ENCODE data around the gene SMIM23.

Gene SMIM23
- total RNA-seq: 0 to 0.06 (median 0) reads per million in 9 experiments

GRCh38 chr5:171785517-171785916, at the start of gene SMIM23:
Gene SMIM23, plus strand, starts transcription at chr5:171785817. Its CDS starts 55 bp downstream, at chr5:171785872.
- ATAC-seq (replicated peaks) (no peak), DNase-seq (no peak)
- H3K4me1 Mint-ChIP-seq (ENCODE audit: low read depth in 2 of 2): no peaks in the 10 kb centered on the region
- H3K36me3 Mint-ChIP-seq (ENCODE audit: insufficient read depth): peaks cover 2% of the 10 kb centered on the region
- no peaks in the 10 kb centered on the region for H3K9me3 Mint-ChIP-seq
- no peak within 1 kb of the TSS for H3K4me3 Mint-ChIP-seq
- H3K27ac Mint-ChIP-seq: no peak within 1 kb of the TSS
- H3K27me3 Mint-ChIP-seq: peaks cover 56 to 62% of the 10 kb centered on the region in 2 donors

DNA sequence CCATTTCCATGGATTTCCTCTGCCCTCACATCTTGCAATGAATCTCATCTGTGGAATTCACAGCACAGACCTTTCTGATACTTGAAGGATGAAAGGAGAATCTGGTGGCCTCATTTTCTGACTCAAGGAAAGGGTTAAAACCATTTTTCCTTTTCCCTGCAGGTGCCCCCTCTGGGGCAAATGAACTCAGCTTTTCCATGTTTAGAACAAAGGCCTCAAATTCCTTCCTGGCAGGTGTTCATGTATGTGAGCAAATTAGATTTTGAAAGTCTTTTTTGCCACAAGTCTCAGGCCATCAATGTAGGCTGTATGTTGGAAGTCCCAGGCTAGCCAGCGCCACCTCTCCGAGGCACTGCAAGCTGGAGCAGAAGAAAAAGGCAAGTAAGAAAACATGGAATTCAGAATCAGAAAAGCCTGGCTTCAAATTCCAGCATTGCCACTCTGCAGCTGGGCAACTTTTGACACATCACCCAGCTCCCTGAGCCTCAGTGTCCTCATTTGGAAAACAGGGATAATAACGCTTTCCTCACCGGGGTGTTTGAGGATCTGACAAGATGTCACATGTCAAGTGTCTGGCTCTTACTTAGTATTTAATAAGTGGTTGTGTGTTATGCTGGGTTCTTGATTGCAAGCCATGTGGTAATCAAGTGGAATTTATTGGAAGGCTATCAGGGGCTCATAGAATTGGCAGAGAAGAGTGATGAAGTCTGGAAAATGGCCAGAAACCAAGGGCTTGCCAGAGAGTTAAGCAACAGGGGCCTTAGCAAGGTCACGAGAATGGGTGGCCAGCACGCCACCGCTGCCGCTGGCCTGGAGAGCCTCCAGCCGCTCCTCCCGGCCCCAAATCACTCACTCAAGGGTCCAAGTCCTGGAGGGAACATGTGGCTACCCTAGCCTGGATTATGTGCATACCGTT, 48.4 kb upstream of the SMIM23 start:
- ATAC-seq (replicated peaks): no peak
- Mint-ChIP-seq H3K27me3 (peaks cover 11 to 33% of the 10 kb centered on the region in 2 donors), H3K9me3 (no peaks in the 10 kb centered on the region), H3K36me3 (ENCODE audit: insufficient read depth) (no peaks in the 10 kb centered on the region), H3K4me3 (no peak overlapping the region), H3K4me1 (ENCODE audit: low read depth in 2 of 2) (peaks cover 0 to 3% of the 10 kb centered on the region in 2 donors), H3K27ac (no peak overlapping the region)
- DNase-seq: no peak

- Mint-ChIP-seq H3K4me3 (no peak overlapping the region), H3K36me3 (ENCODE audit: insufficient read depth) (no peaks in the 10 kb centered on the region), H3K27me3 (peaks cover 11 to 34% of the 10 kb centered on the region in 2 donors), H3K4me1 (ENCODE audit: low read depth in 2 of 2) (peaks cover 0 to 3% of the 10 kb centered on the region in 2 donors), H3K9me3 (no peaks in the 10 kb centered on the region), H3K27ac (no peak overlapping the region)
- ATAC-seq (replicated peaks) (no peak), DNase-seq (no peak)
Measured at GRCh38 chr5:171738501-171738900, 47.1 kb upstream of the SMIM23 start.

DNA sequence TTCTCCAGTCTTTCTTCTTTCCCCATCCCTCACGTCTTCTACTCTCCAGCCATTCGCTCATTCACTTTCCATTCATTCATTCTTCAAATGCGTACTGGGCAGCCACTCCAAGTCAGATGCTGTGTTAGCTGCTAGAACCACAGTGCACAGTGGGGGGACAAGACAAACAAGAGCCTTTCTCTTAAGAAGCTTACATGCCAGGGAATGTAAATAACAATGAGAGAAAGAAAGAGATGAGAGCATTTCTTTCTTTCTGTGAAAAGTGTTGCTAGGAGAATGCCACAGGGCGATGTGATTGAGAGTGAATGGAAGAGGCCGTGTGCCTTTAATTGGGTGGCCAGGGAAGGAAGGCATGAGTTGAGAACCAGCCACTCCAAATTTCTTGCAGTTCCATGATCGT, 46.3 kb upstream of the SMIM23 start:
- Mint-ChIP-seq H3K36me3 (ENCODE audit: insufficient read depth) (no peaks in the 10 kb centered on the region), H3K27ac (no peak overlapping the region), H3K27me3 (peaks cover 12 to 34% of the 10 kb centered on the region in 2 donors), H3K4me1 (ENCODE audit: low read depth in 2 of 2) (peaks cover 0 to 3% of the 10 kb centered on the region in 2 donors), H3K4me3 (no peak overlapping the region), H3K9me3 (no peaks in the 10 kb centered on the region)
- DNase-seq: no peak
- ATAC-seq (replicated peaks): no peak

DNA sequence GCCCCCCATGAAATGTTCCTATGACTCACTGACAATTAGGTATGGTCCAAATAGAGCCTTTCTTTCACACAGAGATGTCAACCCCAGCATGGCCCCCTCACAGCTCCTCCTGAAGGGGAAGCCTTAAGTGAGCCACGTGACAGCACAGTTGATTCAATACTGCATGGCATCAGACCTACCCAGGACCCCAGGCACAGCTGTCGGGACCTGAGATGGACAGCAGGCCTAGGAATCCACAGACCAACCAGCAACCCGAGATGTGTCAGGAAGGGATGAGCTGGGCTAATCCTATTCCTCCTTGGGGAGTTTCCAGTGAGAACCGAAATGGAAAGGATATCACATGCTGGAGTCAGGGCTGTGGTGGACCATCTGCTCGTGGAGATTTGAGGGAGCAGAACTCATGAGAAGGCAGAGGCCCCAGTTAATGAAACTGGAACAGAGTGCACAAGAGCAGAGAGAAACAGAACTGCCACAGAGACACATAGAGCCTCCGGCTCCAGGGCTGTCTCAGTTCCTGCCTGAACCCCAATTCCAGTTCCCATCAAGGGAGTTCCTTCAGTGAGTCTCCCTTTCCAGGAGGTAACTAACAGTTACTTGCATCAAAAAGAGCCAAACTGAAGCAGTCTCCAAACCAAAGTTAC, 42.1 kb upstream of the SMIM23 start:
- no peak overlapping the region for H3K27ac Mint-ChIP-seq
- ATAC-seq (replicated peaks): no peak
- H3K4me3 Mint-ChIP-seq: no peak overlapping the region
- peaks cover 0 to 3% of the 10 kb centered on the region in 2 donors for H3K4me1 Mint-ChIP-seq (ENCODE audit: low read depth in 2 of 2)
- H3K27me3 Mint-ChIP-seq: peaks cover 16 to 47% of the 10 kb centered on the region in 2 donors
- H3K9me3 Mint-ChIP-seq: no peaks in the 10 kb centered on the region
- peaks cover 2% of the 10 kb centered on the region for H3K36me3 Mint-ChIP-seq (ENCODE audit: insufficient read depth)
- DNase-seq: no peak

DNA sequence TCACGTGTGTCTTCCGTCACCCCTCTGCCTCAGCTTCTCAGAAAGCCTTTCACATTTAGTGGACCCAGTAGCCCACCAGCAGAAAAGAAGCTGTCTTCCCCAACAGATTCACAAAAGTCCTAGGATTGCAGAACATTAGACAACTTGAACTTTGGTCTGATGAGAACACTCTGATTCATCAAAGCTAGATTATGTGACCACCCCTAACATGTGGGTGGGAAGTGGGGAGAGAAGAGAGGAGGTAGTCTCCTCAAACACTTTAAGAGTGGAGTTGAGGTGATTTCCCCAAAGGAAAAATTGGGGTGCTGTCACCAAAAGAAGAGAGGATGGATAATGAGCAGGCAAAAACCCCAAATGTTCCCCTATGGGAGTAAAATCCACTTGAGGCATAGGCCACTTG, 41.4 kb upstream of the SMIM23 start:
- ATAC-seq (replicated peaks) (no peak), DNase-seq (no peak)
- Mint-ChIP-seq H3K4me1 (ENCODE audit: low read depth in 2 of 2) (peaks cover 0 to 3% of the 10 kb centered on the region in 2 donors), H3K4me3 (no peak overlapping the region), H3K9me3 (no peaks in the 10 kb centered on the region), H3K27me3 (peaks cover 20 to 47% of the 10 kb centered on the region in 2 donors), H3K36me3 (ENCODE audit: insufficient read depth) (peaks cover 2% of the 10 kb centered on the region), H3K27ac (no peak overlapping the region)

DNA sequence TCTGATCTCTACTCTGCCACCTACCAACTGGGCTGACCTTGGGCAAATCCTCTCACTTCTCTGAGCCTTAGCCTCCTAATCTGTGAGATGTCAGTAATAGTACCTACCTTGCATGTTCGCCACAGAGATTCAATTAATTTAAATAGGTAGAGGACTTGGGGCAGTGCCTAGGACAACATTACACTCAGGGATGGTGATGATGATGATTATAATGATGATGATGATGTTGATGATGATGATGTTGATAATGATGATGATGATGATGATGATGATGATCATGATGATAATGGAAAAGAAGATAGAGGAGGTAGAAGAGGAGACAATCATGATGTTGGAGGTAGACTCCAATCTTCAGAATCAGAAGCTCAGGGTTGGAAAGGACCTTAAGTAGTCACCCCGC, 40.7 kb upstream of the SMIM23 start:
- peaks cover 2% of the 10 kb centered on the region for H3K36me3 Mint-ChIP-seq (ENCODE audit: insufficient read depth)
- H3K9me3 Mint-ChIP-seq: no peaks in the 10 kb centered on the region
- H3K4me3 Mint-ChIP-seq: no peak overlapping the region
- no peak overlapping the region for H3K27ac Mint-ChIP-seq
- DNase-seq: no peak
- peaks cover 0 to 3% of the 10 kb centered on the region in 2 donors for H3K4me1 Mint-ChIP-seq (ENCODE audit: low read depth in 2 of 2)
- peaks cover 20 to 47% of the 10 kb centered on the region in 2 donors for H3K27me3 Mint-ChIP-seq
- ATAC-seq (replicated peaks): no peak

GRCh38 chr5:171745602-171746001, 40.0 kb upstream of the SMIM23 start:
- Mint-ChIP-seq H3K9me3 (no peaks in the 10 kb centered on the region), H3K4me3 (no peak overlapping the region), H3K27me3 (peaks cover 21 to 51% of the 10 kb centered on the region in 2 donors), H3K27ac (no peak overlapping the region), H3K36me3 (ENCODE audit: insufficient read depth) (peaks cover 2% of the 10 kb centered on the region), H3K4me1 (ENCODE audit: low read depth in 2 of 2) (peaks cover 0 to 3% of the 10 kb centered on the region in 2 donors)
- DNase-seq (no peak), ATAC-seq (replicated peaks) (no peak)

DNA sequence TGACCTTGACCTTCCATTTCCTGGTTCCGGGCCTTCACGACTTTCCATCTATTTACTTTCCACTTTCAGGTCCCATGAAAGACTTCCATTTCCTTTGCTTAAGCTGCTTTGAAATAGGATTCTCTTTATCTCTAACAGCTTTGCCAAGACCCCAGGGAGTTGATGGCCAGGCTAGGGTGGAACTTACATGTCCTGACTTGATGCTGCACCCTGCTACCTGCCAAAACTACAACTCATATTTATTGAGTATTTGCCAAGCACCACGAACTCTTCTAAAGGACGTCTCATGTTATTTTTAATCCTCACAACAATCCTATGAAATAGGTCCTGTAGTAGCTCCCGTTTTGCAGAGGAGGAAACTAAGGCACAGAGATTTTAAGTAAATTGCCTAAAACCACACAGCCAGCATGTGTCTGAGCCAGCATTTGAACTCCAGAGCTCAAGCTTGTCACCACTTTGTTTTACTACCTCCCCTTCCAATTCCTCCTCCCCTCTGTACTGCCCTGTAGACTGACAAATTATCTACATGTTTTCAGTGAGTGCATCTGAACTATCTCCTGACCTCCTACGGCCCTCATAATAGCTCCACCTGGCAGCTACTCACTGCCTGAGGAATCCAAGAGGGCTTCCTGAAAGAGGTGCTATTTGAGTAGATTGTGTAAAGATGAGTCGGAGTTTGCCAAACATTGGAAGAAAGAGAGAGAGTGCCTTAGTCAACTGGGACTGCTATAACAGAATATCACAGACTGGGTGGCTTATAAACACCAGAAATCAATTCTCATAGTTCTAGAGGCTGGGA, 38.4 kb upstream of the SMIM23 start:
- H3K27ac Mint-ChIP-seq: no peak overlapping the region
- no peak for DNase-seq
- H3K36me3 Mint-ChIP-seq (ENCODE audit: insufficient read depth): peaks cover 2% of the 10 kb centered on the region
- H3K27me3 Mint-ChIP-seq: peaks cover 31 to 62% of the 10 kb centered on the region in 2 donors
- no peaks in the 10 kb centered on the region for H3K9me3 Mint-ChIP-seq
- H3K4me3 Mint-ChIP-seq: no peak overlapping the region
- H3K4me1 Mint-ChIP-seq (ENCODE audit: low read depth in 2 of 2): no peaks in the 10 kb centered on the region
- ATAC-seq (replicated peaks): no peak

GRCh38 chr5:171748720-171749119, 36.9 kb upstream of the SMIM23 start:
- H3K4me1 Mint-ChIP-seq (ENCODE audit: low read depth in 2 of 2): no peaks in the 10 kb centered on the region
- H3K27ac Mint-ChIP-seq: no peak overlapping the region
- DNase-seq: no peak
- H3K36me3 Mint-ChIP-seq (ENCODE audit: insufficient read depth): peaks cover 2% of the 10 kb centered on the region
- H3K4me3 Mint-ChIP-seq: no peak overlapping the region
- H3K9me3 Mint-ChIP-seq: no peaks in the 10 kb centered on the region
- peaks cover 31 to 53% of the 10 kb centered on the region in 2 donors for H3K27me3 Mint-ChIP-seq
- no peak for ATAC-seq (replicated peaks)

- Mint-ChIP-seq H3K4me3 (no peak overlapping the region), H3K27me3 (peaks cover 26 to 53% of the 10 kb centered on the region in 2 donors), H3K4me1 (ENCODE audit: low read depth in 2 of 2) (no peaks in the 10 kb centered on the region), H3K9me3 (no peaks in the 10 kb centered on the region), H3K27ac (no peak overlapping the region), H3K36me3 (ENCODE audit: insufficient read depth) (peaks cover 2% of the 10 kb centered on the region)
- no peak for ATAC-seq (replicated peaks)
- DNase-seq: no peak
Measured at GRCh38 chr5:171749365-171749764, 36.3 kb upstream of the SMIM23 start.

DNA sequence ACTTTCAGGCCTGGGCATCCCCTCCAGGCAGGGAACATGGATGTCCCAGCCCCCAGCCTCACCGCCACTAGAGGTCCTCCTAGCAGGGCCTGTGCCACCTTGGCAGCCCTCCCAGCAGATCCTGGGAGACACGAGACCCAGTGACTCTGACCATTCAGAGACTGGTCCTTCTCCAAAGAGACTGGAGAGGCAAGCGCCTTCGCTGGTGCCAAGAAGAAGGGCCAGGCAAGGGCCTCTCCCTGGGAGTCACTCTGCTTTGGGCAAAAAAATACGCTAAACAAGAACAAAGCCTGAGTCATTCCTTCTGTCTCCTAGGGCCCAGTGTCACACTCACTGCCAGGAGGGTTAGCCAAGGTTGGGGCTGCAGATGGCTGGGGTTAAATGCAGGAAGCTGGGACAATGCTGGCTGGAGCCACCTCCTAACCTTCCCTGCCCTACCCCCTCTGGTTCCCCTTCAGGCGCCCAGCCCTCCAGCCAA, 35.3 kb upstream of the SMIM23 start:
- H3K4me3 Mint-ChIP-seq: no peak overlapping the region
- ATAC-seq (replicated peaks) (no peak), DNase-seq (no peak)
- H3K36me3 Mint-ChIP-seq (ENCODE audit: insufficient read depth): peaks cover 2% of the 10 kb centered on the region
- no peaks in the 10 kb centered on the region for H3K9me3 Mint-ChIP-seq
- no peaks in the 10 kb centered on the region for H3K4me1 Mint-ChIP-seq (ENCODE audit: low read depth in 2 of 2)
- peaks cover 24 to 56% of the 10 kb centered on the region in 2 donors for H3K27me3 Mint-ChIP-seq
- no peak overlapping the region for H3K27ac Mint-ChIP-seq

DNA sequence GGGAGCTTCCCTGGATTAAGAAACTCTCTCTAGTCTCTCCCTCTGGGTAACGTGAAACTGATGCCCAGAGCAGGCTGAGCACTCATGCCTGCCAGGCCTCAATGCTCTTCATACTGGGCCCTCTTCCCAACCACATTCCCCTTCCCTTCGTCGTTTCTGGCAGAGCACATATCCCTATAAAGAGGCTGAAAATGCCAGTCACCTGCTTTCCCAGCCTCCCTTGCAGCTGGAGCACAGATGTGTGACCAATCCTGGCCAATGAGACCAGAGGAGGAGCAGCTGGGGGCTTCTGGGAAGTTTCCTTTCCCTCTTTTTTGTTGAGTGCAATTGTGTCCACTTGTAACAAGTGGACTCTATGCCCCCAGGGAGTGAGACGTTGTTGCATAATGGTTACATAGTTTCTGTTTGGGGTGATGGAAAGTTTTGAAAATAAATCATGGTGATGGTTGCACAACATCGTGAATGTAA, 30.2 kb upstream of the SMIM23 start:
- ATAC-seq (replicated peaks) (no peak), DNase-seq (no peak)
- H3K27me3 Mint-ChIP-seq: peaks cover 23 to 33% of the 10 kb centered on the region in 2 donors
- H3K4me3 Mint-ChIP-seq: no peak overlapping the region
- H3K4me1 Mint-ChIP-seq (ENCODE audit: low read depth in 2 of 2): no peaks in the 10 kb centered on the region
- no peaks in the 10 kb centered on the region for H3K36me3 Mint-ChIP-seq (ENCODE audit: insufficient read depth)
- no peak overlapping the region for H3K27ac Mint-ChIP-seq
- H3K9me3 Mint-ChIP-seq: no peaks in the 10 kb centered on the region

Data from effector memory CD8-positive, alpha-beta T cell (primary cell).